ENCODE results near the gene ABCC6.

DNA sequence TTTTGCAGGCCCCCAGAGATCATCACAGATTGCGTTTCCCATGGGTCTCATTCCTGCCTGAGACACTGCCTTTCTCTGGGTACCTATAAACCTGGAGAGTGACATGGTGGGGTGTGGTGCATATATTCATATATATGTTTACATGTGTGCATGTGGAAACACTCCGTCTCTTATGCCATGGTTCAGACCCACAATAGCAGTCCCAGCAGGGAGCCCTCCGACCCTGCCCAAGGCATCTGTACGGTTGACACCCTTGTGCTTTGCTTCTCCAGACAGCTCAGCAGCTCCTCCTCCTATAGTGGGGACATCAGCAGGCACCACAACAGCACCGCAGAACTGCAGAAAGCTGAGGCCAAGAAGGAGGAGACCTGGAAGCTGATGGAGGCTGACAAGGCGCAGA lies 116.8 kb downstream of the ABCC6 start:
- TF ChIP-seq POLR2A (IDR thresholded peaks at IDR 0.05): no peak
- TF ChIP-seq, protein P1, sequence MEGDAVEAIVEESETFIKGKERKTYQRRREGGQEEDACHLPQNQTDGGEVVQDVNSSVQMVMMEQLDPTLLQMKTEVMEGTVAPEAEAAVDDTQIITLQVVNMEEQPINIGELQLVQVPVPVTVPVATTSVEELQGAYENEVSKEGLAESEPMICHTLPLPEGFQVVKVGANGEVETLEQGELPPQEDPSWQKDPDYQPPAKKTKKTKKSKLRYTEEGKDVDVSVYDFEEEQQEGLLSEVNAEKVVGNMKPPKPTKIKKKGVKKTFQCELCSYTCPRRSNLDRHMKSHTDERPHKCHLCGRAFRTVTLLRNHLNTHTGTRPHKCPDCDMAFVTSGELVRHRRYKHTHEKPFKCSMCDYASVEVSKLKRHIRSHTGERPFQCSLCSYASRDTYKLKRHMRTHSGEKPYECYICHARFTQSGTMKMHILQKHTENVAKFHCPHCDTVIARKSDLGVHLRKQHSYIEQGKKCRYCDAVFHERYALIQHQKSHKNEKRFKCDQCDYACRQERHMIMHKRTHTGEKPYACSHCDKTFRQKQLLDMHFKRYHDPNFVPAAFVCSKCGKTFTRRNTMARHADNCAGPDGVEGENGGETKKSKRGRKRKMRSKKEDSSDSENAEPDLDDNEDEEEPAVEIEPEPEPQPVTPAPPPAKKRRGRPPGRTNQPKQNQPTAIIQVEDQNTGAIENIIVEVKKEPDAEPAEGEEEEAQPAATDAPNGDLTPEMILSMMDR (IDR thresholded peaks at IDR 0.05): no peak
